Gastrocnemius medialis (tissue), 4 donors: ENCODE data around the gene AQP12A. TPM values are rescaled to one million over a fixed set of nuclear protein-coding genes. Genes with fewer than 3 reads are reported as not detected.

ENCODE experiments used
- ATAC-seq, 2 donors: fragments of 150-250 bp; one replicate each; pipeline ENCODE4 v1.9.1; 2016
- DNase-seq, 2 donors: peaks; one replicate each; pipeline ENCODE4 v3.0.0-alpha.2; 2019
- H3K27ac ChIP-seq, 4 donors: fragments of 200-600 bp; sonication (generic); 1 replicate in 1 of 4; 2 replicates in 3 of 4; pipeline ENCODE4 v1.5.1; 2016 to 2018; ENCODE audit warnings: mild to moderate bottlenecking in 2 of 4, moderate library complexity in 1 of 4
- H3K27me3 ChIP-seq, 3 donors: fragments of 200-600 bp; sonication (generic) in 2 of 3; 1 replicate in 1 of 3; 2 replicates in 2 of 3; pipeline versions ENCODE4 v1.5.1 to v1.6.0; 2016 to 2019; ENCODE audit warnings: mild to moderate bottlenecking in 1 of 3, moderate library complexity in 1 of 3
- H3K36me3 ChIP-seq, 2 donors: fragments of 200-600 bp; sonication (generic) in 1 of 2; one replicate each; pipeline ENCODE4 v1.5.1; 2017 to 2018
- H3K4me1 ChIP-seq, 2 donors: fragments of 200-600 bp; sonication (generic) in 1 of 2; one replicate each; pipeline ENCODE4 v1.5.1; 2016 to 2017; ENCODE audit warnings: mild to moderate bottlenecking in 2 of 2
- H3K4me3 ChIP-seq, 4 donors: fragments of 200-600 bp; sonication (generic) in 3 of 4; 1 replicate in 1 of 4; 2 replicates in 3 of 4; pipeline ENCODE4 v1.5.1; 2016 to 2019; ENCODE audit warnings: mild to moderate bottlenecking in 2 of 4
- H3K9me3 ChIP-seq, 3 donors: fragments of 200-600 bp; sonication (generic) in 2 of 3; 1 replicate in 1 of 3; 2 replicates in 2 of 3; pipeline ENCODE4 v1.5.1; 2016 to 2019
- CTCF ChIP-seq, 5 experiments: fragments of 450-650 bp in 3 of 5; fragments of 200-600 bp in 2 of 5; sonication (generic) in 2 of 5; IDR thresholded peaks in 4 of 5; conservative IDR thresholded peaks in 1 of 5; 1 replicate in 4 of 5; 2 replicates in 1 of 5; pipeline ENCODE4 v1.5.1; 2016 to 2019; ENCODE audit warnings: antibody characterized with exemption in 5 of 5, mild to moderate bottlenecking in 3 of 5, moderate library complexity in 3 of 5
- POLR2A ChIP-seq, 2 donors: fragments of 450-650 bp; IDR thresholded peaks; one replicate each; pipeline ENCODE4 v1.6.1; 2017; ENCODE audit warnings: antibody characterized with exemption in 2 of 2, mild to moderate bottlenecking in 2 of 2, moderate library complexity in 2 of 2
- in situ Hi-C, 4 donors: fragments of 200-750 bp; cut with MboI; loops; one replicate each; pipeline versions ENCODE4 v1.15.0 to v1.8.0; 2017; ENCODE audit warnings: low sequenced_read_pairs in 4 of 4
- intact Hi-C: fragments of 100-400 bp; cut with DNase I; formaldehyde crosslinking; loops from one replicate; pipeline ENCODE4 v1.15.1; 2023; ENCODE audit warnings: low total_unique reads
- total RNA-seq, 4 donors: library from RNA; depleted of rRNA; stranded (reverse); fragments of >200 nt; gene quantifications; one replicate each; pipeline versions ENCODE4 v1.1.0 to v1.2.3, GENCODE V29; 2016

The AQP12A gene
- total RNA-seq, 4 donors from 2014 or later = not detected

DNA sequence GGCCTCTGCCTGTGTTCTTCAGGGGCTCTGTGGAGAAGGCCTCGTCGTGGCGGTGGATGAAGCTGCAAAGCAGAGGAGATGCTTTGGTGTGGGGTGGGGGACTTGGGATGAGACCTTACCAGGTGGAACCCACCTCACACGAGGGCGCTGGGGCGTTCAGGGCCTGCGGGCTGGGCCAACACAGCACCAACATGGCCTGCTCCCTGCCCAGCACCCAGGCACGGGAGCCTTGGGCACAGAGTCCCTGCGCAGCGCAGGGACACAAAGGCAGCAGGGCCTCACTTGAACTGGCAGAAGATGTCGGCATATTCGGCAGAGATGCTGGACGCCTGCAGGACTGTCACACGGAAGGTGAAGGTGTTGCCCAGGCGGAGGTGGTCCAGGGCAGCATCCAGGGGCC lies 53.8 kb downstream of the AQP12A start:
- Histone ChIP-seq H3K4me1 (no peaks in the 10 kb centered on the region), H3K9me3 (no peaks in the 10 kb centered on the region), H3K27me3 (no peaks in the 10 kb centered on the region), H3K27ac (no peak overlapping the region), H3K4me3 (no peak overlapping the region), H3K36me3 (no peaks in the 10 kb centered on the region)
- TF ChIP-seq CTCF (IDR thresholded peaks at IDR 0.05 in 4 of 5, conservative IDR thresholded peaks at IDR 0.05 in 1 of 5) = no peak
- no peak for TF ChIP-seq POLR2A (IDR thresholded peaks at IDR 0.05)
- ATAC-seq = no peak
- intact Hi-C loops (no loop called here), in situ Hi-C loops (no loop called here)
- DNase-seq = no peak

DNA sequence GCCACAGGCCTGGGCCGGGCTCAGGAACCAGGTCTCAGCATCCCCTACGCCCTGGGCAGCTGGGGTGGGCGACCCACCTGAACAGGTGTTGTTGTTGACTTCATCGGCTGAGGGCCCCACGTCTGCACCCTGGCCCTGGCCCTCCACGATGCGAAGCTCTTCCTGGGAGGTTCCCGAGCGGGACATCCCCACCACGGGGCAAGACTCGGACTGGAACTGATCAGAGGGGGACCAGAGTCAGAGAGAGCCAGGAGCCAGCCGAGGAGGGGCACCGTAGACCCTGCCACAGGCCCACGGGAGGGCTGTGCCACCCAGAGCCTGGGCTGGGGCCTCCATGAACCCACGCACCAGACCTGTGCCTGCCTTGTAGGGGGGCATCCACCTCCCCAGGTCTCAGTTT lies 54.3 kb downstream of the AQP12A start:
- ATAC-seq (no peak), DNase-seq (no peak)
- H3K4me1 ChIP-seq = no peaks in the 10 kb centered on the region
- H3K27me3 ChIP-seq = no peaks in the 10 kb centered on the region
- H3K4me3 ChIP-seq = no peak overlapping the region
- no peak overlapping the region for H3K27ac ChIP-seq
- TF ChIP-seq CTCF (IDR thresholded peaks at IDR 0.05 in 4 of 5, conservative IDR thresholded peaks at IDR 0.05 in 1 of 5) (no peak), POLR2A (IDR thresholded peaks at IDR 0.05) (no peak)
- no peaks in the 10 kb centered on the region for H3K9me3 ChIP-seq
- in situ Hi-C loops (no loop called here), intact Hi-C loops (no loop called here)
- H3K36me3 ChIP-seq = no peaks in the 10 kb centered on the region

- ATAC-seq (no peak), DNase-seq (no peak)
- H3K36me3 ChIP-seq = no peaks in the 10 kb centered on the region
- in situ Hi-C loops (no loop called here), intact Hi-C loops (no loop called here)
- H3K4me3 ChIP-seq = no peak overlapping the region
- no peaks in the 10 kb centered on the region for H3K4me1 ChIP-seq
- H3K9me3 ChIP-seq = no peaks in the 10 kb centered on the region
- TF ChIP-seq POLR2A (IDR thresholded peaks at IDR 0.05) = no peak
- TF ChIP-seq CTCF (IDR thresholded peaks at IDR 0.05 in 4 of 5, conservative IDR thresholded peaks at IDR 0.05 in 1 of 5) = no peak
- no peak overlapping the region for H3K27ac ChIP-seq
- H3K27me3 ChIP-seq = no peaks in the 10 kb centered on the region
These were observed 55.0 kb downstream of the AQP12A start for GRCh38 chr2:240746671-240747070.

GRCh38 chr2:240747256-240747655 lies 55.6 kb downstream of the AQP12A start:
- intact Hi-C loops (no loop called here), in situ Hi-C loops (no loop called here)

More at GRCh38 chr2:240747256-240747655, 55.6 kb downstream of the AQP12A start:
- H3K36me3 ChIP-seq = no peaks in the 10 kb centered on the region
- no peak for ATAC-seq
- H3K27ac ChIP-seq = no peak overlapping the region
- no peak for DNase-seq
- TF ChIP-seq CTCF (IDR thresholded peaks at IDR 0.05 in 4 of 5, conservative IDR thresholded peaks at IDR 0.05 in 1 of 5) = no peak
- TF ChIP-seq POLR2A (IDR thresholded peaks at IDR 0.05) = no peak
- H3K9me3 ChIP-seq = no peaks in the 10 kb centered on the region
- no peaks in the 10 kb centered on the region for H3K4me1 ChIP-seq
- no peak overlapping the region for H3K4me3 ChIP-seq
- no peaks in the 10 kb centered on the region for H3K27me3 ChIP-seq

Other genes with a start within 250 kb of the AQP12A start
- 1 to 10 TPM; 3.3 to 9.0 (median 5.6) TPM for gene ANKMY1, start 133.9 kb upstream of the AQP12A start, total RNA-seq
- gene DUSP28, start 131.5 kb upstream of the AQP12A start, total RNA-seq = 10 to 100 TPM in 3 of 4 donors, 1 to 10 TPM in 1; 7.6 to 18.3 (median 13.2) TPM
- gene RNPEPL1, start 123.4 kb upstream of the AQP12A start, total RNA-seq = 100 to 1,000 TPM in 2 of 4 donors, 10 to 100 TPM in 2; 31.9 to 124 (median 99.6) TPM
- gene CAPN10, start 105.1 kb upstream of the AQP12A start, total RNA-seq = 10 to 100 TPM in 1 of 4 donors, 1 to 10 TPM in 3; 6.8 to 12.2 (median 7.5) TPM
- 1 to 10 TPM in 1 of 4 donors, under 1 TPM in 3; 0.72 to 1.8 (median 0.87) TPM for gene GPR35, start 66.4 kb upstream of the AQP12A start, total RNA-seq
- gene AQP12B, start 9.0 kb upstream of the AQP12A start, total RNA-seq = not detected
- under 1 TPM in 3 of 4 donors, not detected in 1; 0.05 to 0.33 (median 0.09) TPM for gene KIF1A, start 128.4 kb downstream of the AQP12A start, total RNA-seq
- 1 to 10 TPM in 2 of 4 donors, not detected in 2; 1.7 to 3.3 TPM for gene AGXT, start 177.0 kb downstream of the AQP12A start, total RNA-seq
- gene MAB21L4, start 204.3 kb downstream of the AQP12A start, total RNA-seq = not detected
- gene CROCC2, start 214.5 kb downstream of the AQP12A start, total RNA-seq = under 1 TPM in 1 of 4 donors, not detected in 3; 0.07 TPM